ENCODE measurements around the gene MAP3K3. TPM values are rescaled to one million over a fixed set of nuclear protein-coding genes. Genes with fewer than 3 reads are reported as not detected.
A peak's percentile ranks its signal among the peaks of the same experiment; 100 is the strongest.

Gene MAP3K3
- total and polyA plus RNA-seq, 8 donors = 41.3 to 58.3 (median 43.7) TPM

DNA sequence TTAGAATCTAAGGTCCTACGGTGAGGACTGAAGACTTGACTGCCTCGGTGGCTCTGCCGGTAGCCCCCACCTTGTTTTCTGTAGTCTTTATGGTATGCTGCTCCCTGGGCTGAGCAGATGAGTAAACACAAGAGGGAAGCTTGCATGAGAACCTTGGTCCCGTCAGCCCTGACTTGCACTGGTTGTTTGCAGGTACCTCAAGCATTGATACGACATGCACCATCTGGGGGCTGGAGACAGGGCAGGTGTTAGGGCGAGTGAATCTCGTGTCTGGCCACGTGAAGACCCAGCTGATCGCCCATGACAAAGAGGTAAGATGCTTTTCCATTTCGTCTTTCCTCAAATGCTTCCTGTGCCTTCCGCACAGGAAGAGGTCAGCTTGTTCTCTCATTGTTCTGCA lies 42.6 kb upstream of the MAP3K3 start:
- ATAC-seq = no peak
- Histone ChIP-seq H3K36me3 (peaks cover 0 to 58% of the 10 kb centered on the region in 2 donors), H3K27me3 (no peaks in the 10 kb centered on the region), H3K4me3 (no peak overlapping the region), H3K4me1 (peaks cover 0 to 5% of the 10 kb centered on the region in 2 donors), H3K27ac (peak overlapping the region in 1 of 2 donors; percentile 30), H3K9me3 (no peaks in the 10 kb centered on the region)
- intact Hi-C loops (cut with DNase I) = no loop called here
- DNase-seq = peak in 1 of 4 donors; percentile 9
- TF ChIP-seq, protein P1, sequence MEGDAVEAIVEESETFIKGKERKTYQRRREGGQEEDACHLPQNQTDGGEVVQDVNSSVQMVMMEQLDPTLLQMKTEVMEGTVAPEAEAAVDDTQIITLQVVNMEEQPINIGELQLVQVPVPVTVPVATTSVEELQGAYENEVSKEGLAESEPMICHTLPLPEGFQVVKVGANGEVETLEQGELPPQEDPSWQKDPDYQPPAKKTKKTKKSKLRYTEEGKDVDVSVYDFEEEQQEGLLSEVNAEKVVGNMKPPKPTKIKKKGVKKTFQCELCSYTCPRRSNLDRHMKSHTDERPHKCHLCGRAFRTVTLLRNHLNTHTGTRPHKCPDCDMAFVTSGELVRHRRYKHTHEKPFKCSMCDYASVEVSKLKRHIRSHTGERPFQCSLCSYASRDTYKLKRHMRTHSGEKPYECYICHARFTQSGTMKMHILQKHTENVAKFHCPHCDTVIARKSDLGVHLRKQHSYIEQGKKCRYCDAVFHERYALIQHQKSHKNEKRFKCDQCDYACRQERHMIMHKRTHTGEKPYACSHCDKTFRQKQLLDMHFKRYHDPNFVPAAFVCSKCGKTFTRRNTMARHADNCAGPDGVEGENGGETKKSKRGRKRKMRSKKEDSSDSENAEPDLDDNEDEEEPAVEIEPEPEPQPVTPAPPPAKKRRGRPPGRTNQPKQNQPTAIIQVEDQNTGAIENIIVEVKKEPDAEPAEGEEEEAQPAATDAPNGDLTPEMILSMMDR (IDR thresholded peaks at IDR 0.05) = no peak

DNA sequence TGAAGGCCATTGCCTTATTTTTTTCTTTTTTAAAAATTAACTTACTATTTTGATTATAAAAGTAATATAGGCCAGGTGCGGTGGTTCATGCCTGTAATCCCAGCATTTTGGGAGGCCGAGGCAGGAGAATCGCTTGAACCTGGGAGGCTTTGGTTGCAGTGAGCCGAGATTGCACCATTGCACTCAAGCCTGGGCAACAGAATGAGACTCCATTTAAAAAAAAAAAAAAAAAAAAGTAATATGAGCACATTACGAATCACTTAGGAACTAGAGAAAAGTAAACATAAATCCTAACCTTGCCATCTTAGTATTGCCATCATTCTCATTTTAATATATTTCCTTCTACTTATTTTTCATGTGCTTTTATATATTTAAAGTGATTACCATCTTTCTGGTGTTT lies 34.4 kb upstream of the MAP3K3 start:
- ATAC-seq (no peak), DNase-seq (no peak)
- Histone ChIP-seq H3K36me3 (peaks cover 0 to 100% of the 10 kb centered on the region in 2 donors), H3K27me3 (no peaks in the 10 kb centered on the region), H3K4me3 (no peak overlapping the region), H3K4me1 (no peaks in the 10 kb centered on the region), H3K9me3 (no peaks in the 10 kb centered on the region), H3K27ac (no peak overlapping the region)
- TF ChIP-seq, protein P1 (IDR thresholded peaks at IDR 0.05) = no peak
- intact Hi-C loops (cut with DNase I) = no loop called here

DNA sequence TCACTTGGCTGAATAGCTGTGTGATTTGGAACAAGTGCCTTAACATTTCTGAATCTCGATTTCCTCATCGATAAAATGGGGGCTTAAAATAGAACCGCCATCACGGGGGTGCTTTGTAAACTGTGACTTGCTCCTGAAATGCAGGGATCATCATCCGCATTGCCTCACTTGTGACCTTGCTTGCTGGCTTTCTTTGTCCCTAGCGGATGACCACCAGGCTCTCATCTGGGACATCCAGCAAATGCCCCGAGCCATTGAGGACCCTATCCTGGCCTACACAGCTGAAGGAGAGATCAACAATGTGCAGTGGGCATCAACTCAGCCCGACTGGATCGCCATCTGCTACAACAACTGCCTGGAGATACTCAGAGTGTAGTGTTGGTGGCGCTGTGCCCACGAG lies 33.4 kb upstream of the MAP3K3 start:
- intact Hi-C loops (cut with DNase I) = no loop called here
- Histone ChIP-seq H3K36me3 (peaks cover 0 to 93% of the 10 kb centered on the region in 2 donors), H3K27me3 (no peaks in the 10 kb centered on the region), H3K27ac (no peak overlapping the region), H3K9me3 (no peaks in the 10 kb centered on the region), H3K4me3 (no peak overlapping the region), H3K4me1 (no peaks in the 10 kb centered on the region)
- ATAC-seq = no peak
- DNase-seq = no peak
- TF ChIP-seq, protein P1 (IDR thresholded peaks at IDR 0.05) = no peak

DNA sequence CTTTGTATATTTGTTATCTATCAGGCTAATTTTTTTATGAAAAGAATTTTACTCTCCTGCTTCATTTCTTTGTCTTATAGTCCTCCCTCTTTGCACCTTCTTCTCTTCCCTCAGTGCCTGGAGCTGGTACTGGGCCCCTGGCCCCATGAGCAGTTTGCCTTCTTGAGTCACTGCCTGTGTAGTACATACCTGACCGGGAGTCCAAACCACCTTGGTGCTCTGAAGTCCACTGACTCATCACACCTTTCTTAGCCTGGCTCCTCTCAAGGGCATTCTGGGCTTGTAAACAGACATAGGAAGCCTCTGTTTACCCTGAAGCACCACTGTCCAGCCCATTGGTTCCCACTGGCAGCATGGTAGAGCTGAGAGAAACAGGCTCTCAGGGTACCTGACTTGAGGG lies 32.6 kb upstream of the MAP3K3 start:
- intact Hi-C loops (cut with DNase I) = no loop called here

DNA sequence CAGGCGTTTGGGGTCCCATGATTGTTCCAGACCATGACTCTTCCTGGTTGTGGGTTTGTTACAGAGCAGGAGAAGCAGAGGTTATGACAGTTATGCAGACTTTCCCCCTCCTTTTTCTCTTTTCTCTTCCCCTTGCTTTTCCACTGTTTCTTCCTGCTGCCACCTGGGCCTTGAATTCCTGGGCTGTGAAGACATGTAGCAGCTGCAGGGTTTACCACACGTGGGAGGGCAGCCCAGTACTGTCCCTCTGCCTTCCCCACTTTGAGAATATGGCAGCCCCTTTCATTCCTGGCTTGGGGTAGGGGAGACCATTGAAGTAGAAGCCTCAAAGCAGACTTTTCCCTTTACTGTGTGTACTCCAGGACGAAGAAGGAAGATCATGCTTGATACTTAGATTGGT lies 29.4 kb upstream of the MAP3K3 start:
- Histone ChIP-seq H3K36me3 (peaks cover 0 to 62% of the 10 kb centered on the region in 2 donors), H3K4me3 (no peak overlapping the region), H3K27me3 (no peaks in the 10 kb centered on the region), H3K27ac (no peak overlapping the region), H3K9me3 (no peaks in the 10 kb centered on the region), H3K4me1 (no peaks in the 10 kb centered on the region)
- DNase-seq (no peak), ATAC-seq (no peak)
- intact Hi-C loops (cut with DNase I) = no loop called here
- TF ChIP-seq, protein P1 (IDR thresholded peaks at IDR 0.05) = no peak

More for the DNA sequence above, 32.6 kb upstream of the MAP3K3 start:
- H3K36me3 ChIP-seq = peaks cover 0 to 92% of the 10 kb centered on the region in 2 donors
- DNase-seq (no peak), ATAC-seq (no peak)
- no peak overlapping the region for H3K27ac ChIP-seq
- TF ChIP-seq, protein P1 (IDR thresholded peaks at IDR 0.05) = no peak
- H3K4me3 ChIP-seq = no peak overlapping the region
- H3K4me1 ChIP-seq = no peaks in the 10 kb centered on the region
- H3K9me3 ChIP-seq = no peaks in the 10 kb centered on the region
- no peaks in the 10 kb centered on the region for H3K27me3 ChIP-seq

All from left lung (tissue), 10 donors.